SU-DHL-6 (cell line): ENCODE data around the gene MARCO.

Experiments
- CTCF ChIP-seq: fragments of 200-600 bp; sonication (generic); IDR thresholded peaks from one replicate; pipeline ENCODE4 v1.5.1; 2017; ENCODE audit warnings: antibody characterized with exemption, mild to moderate bottlenecking, low read length, moderate library complexity; ENCODE audit not compliant: insufficient read depth, poor library complexity, severe bottlenecking
- EZH2phosphoT487 ChIP-seq: fragments of 200-600 bp; sonication (generic), shearing (Covaris generic); conservative IDR thresholded peaks from 2 replicates; pipeline ENCODE4 v1.6.1; 2018; ENCODE audit warnings: mild to moderate bottlenecking, antibody characterized with exemption, low read length, moderate library complexity, mixed read lengths

DNA sequence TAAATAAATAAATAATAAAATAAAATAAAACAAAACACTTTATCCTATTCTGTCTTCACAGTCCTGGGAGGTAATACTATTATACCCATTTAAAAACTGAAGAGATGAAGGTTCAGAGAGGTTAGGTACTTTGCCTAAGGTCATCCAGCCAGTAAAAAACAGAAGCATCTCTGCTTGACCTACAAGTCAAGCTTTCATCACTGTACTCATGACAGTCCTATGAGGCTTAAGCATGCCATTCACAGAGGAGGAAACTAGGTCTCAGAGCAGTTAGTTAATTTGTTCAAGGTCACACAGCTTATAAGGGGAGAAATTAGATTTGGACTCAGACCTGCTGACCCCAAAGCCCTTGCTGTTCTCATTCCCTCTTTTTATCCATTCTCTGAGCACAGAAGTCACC, 77.5 kb downstream of the MARCO start:
- TF ChIP-seq CTCF, result no peak
- no peak for TF ChIP-seq EZH2phosphoT487
